NAMALWA (cell line): ENCODE data around the gene CCT7.

Experiments
- DNase-seq: peaks from one replicate; pipeline ENCODE4 v3.0.0-alpha.2; 2015; ENCODE audit warnings: low spot score

The CCT7 gene

GRCh38 chr2:73294239-73294638 is 60.1 kb downstream of the CCT7 start:
- DNase-seq = no peak

- no peak for DNase-seq
These were observed 61.8 kb downstream of the CCT7 start for GRCh38 chr2:73295751-73296400.

GRCh38 chr2:73297151-73297559 is 63.0 kb downstream of the CCT7 start:
- DNase-seq = no peak

GRCh38 chr2:73297586-73297985 is 63.5 kb downstream of the CCT7 start:
- DNase-seq = no peak

GRCh38 chr2:73300926-73301325 is 66.8 kb downstream of the CCT7 start:
- no peak for DNase-seq

- DNase-seq = no peak
These were observed 67.5 kb downstream of the CCT7 start for GRCh38 chr2:73301636-73302035.
